Ovary (tissue), 9 donors: ENCODE data around the gene NUB1. TPM values are rescaled to one million over a fixed set of nuclear protein-coding genes. Genes with fewer than 3 reads are reported as not detected.

Experiments
- DNase-seq, 5 donors: peaks; one replicate each; pipeline ENCODE4 v3.0.0-alpha.2; 2019 to 2020
- H3K27ac ChIP-seq, 2 donors: fragments of 200-600 bp; one replicate each; pipeline versions ENCODE4 v1.5.1 to v1.8.0; 2019 to 2022
- H3K27me3 ChIP-seq: fragments of 200-600 bp; one replicate; pipeline ENCODE4 v1.8.0; 2022
- H3K36me3 ChIP-seq: fragments of 200-600 bp; sonication (generic); one replicate; pipeline ENCODE4 v1.5.1; 2019
- H3K4me1 ChIP-seq: one replicate; pipeline ENCODE4 v1.8.1; 2013; ENCODE audit warnings: mild to moderate bottlenecking, moderate library complexity; ENCODE audit not compliant: insufficient read depth
- H3K4me3 ChIP-seq: fragments of 200-600 bp; sonication (generic); one replicate; pipeline ENCODE4 v1.5.1; 2017
- H3K9me3 ChIP-seq, 2 donors: fragments of 200-600 bp in 1 of 2; sonication (generic) in 1 of 2; one replicate each; pipeline versions ENCODE4 v1.5.1 to v1.8.1; 2013 to 2019; ENCODE audit warnings: mild to moderate bottlenecking in 1 of 2, moderate library complexity in 1 of 2
- CTCF ChIP-seq, 3 donors: fragments of 450-650 bp in 2 of 3; fragments of 200-600 bp in 1 of 3; IDR thresholded peaks; one replicate each; pipeline versions ENCODE4 v1.5.1 to v1.8.0; 2016 to 2022; ENCODE audit warnings: antibody characterized with exemption in 3 of 3, mild to moderate bottlenecking in 1 of 3
- EP300 ChIP-seq: sonication (generic); formaldehyde crosslinking; IDR thresholded peaks from one replicate; pipeline ENCODE4 v1.6.1; 2017; ENCODE audit warnings: antibody characterized with exemption
- POLR2A ChIP-seq: fragments of 450-650 bp; IDR thresholded peaks from one replicate; pipeline ENCODE4 v1.6.1; 2017; ENCODE audit warnings: antibody characterized with exemption, mild to moderate bottlenecking, moderate library complexity
- WGBS, 3 donors: extraction: QIAGEN DNeasy Blood & Tissue Kit in 1 of 3; methylation state at CpG; one replicate each; pipeline versions ENCODE4 v1.1.5 to v1.1.7; 2013 to 2017; 5-methylcytosine and 5-hydroxymethylcytosine counted together
- intact Hi-C, 4 donors: fragments of 100-400 bp; cut with DNase I; formaldehyde crosslinking; loops; one replicate each; pipeline versions ENCODE4 v1.11.0 to v1.15.1; 2022 to 2023
- polyA plus RNA-seq, 2 donors: library from polyadenylated mRNA; stranded (reverse); fragments of 200-250 nt in 1 of 2; fragments of 350-450 nt in 1 of 2; fragmentation: Illumina TruSeq in 1 of 2; extraction: RNeasy Lipid Tissue Mini Kit (QIAGEN cat#74804) in 1 of 2; gene quantifications; one replicate each; pipeline ENCODE4 v1.2.3, GENCODE V29; 2013 to 2014
- total RNA-seq, 7 donors: library from RNA; depleted of rRNA in 2 of 7; stranded (reverse); fragments of >200 nt in 2 of 7; fragmentation: NEBNext Ultra II Directional in 3 of 7; extraction: Animal tissue kit (Norgen Biotek cat#: 25700) in 3 of 7; gene quantifications; one replicate each; pipeline versions ENCODE4 v1.1.0 to v1.2.4, GENCODE V29; 2016 to 2023
- donor health status: DM: no; HTN: no; CAD: no; lungs with moderate emphysema.
- donor health status: DM: no; HTN: no; CAD: no.
- donor health status: Bipolar disorder and iron deficiency.
- donor health status: DM: yes; HTN: yes; CAD: no.
- donor health status: DM: no; HTN: no; CAD: no.
- donor health status: DM: yes; HTN: yes; CAD: no.

NUB1 gene
- total and polyA plus RNA-seq, 9 donors, result 33.8 to 162 (median 45.6) TPM

- TF ChIP-seq POLR2A (no peak), EP300 (no peak), CTCF (IDR thresholded peaks at IDR 0.05) (no peak)
- H3K36me3 ChIP-seq, result no peaks in the 10 kb centered on the region
- WGBS, 3 donors, result 9 to 18% (median 15%) methylated on average over 11 of the region's 11 CpGs
- peak in 2 of 5 donors; percentile 49 to 53 for DNase-seq
- H3K27ac ChIP-seq, result no peak overlapping the region
- H3K4me1 ChIP-seq, result peaks cover 8% of the 10 kb centered on the region
- H3K9me3 ChIP-seq, result no peaks in the 10 kb centered on the region
- no peaks in the 10 kb centered on the region for H3K27me3 ChIP-seq
- intact Hi-C loops, result no loop called here
- no peak overlapping the region for H3K4me3 ChIP-seq
Observed at GRCh38 chr7:151416941-151417315, 75.3 kb downstream of the NUB1 start.

GRCh38 chr7:151420144-151420543 is 78.5 kb downstream of the NUB1 start:
- TF ChIP-seq EP300 (no peak), POLR2A (no peak), CTCF (IDR thresholded peaks at IDR 0.05) (no peak)
- Histone ChIP-seq H3K36me3 (no peaks in the 10 kb centered on the region), H3K4me3 (no peak overlapping the region), H3K9me3 (no peaks in the 10 kb centered on the region), H3K4me1 (peaks cover 8% of the 10 kb centered on the region), H3K27me3 (no peaks in the 10 kb centered on the region), H3K27ac (no peak overlapping the region)
- no peak for DNase-seq
- 80 to 92% (median 88%) methylated on average over 5 of the region's 5 CpGs for WGBS, 3 donors
- intact Hi-C loops, result no loop called here

DNA sequence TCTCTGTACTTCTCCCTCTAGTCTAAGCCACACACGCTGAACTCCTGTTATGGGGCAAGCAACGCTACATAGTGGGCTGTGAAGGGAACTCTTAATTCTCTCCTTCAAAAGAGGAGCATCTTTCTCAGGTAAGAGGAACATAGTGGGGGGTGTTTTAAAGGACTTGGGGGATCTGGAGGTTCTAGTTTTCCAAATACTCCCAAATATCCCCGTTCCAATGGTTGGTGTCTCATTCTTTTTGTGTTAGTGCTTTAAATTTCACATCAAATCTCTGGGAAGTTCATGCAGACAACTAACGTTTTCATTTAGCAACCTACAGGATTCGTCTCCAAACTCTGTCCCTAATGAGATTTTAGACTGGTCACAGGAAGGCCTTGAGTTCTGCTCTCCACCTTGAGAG is 80.6 kb downstream of the NUB1 start:
- intact Hi-C loops, result no loop called here

DNA sequence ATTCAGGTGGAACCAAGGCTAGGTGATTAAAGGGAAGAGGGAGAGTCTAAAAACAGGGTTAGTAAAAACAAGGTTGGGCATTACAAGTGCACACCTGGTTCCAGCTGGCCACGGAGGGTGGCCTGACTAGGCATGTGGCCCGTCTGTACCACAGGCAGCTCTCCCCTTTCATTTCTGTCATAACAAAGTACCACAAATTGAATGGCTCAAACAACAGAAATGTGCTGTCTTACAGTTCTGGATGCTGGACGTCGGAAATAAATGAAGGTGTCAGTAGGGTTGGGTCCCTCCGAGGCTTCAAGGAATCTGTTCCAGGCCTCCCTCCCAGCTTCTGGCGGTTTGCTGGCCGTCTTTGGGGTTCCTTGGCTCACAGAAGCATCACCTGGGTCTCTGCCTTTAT is 81.6 kb downstream of the NUB1 start:
- no peaks in the 10 kb centered on the region for H3K27me3 ChIP-seq
- intact Hi-C loops, result no loop called here
- H3K4me1 ChIP-seq, result peaks cover 5% of the 10 kb centered on the region
- peak in 3 of 5 donors; percentile 7 to 13 (median 8) for DNase-seq
- 54 to 63% (median 61%) methylated on average over 7 of the region's 7 CpGs for WGBS, 3 donors
- no peaks in the 10 kb centered on the region for H3K36me3 ChIP-seq
- H3K27ac ChIP-seq, result no peak overlapping the region
- no peak overlapping the region for H3K4me3 ChIP-seq
- TF ChIP-seq CTCF (IDR thresholded peaks at IDR 0.05) (no peak), POLR2A (no peak), EP300 (no peak)
- no peaks in the 10 kb centered on the region for H3K9me3 ChIP-seq

More for the DNA sequence above, 80.6 kb downstream of the NUB1 start:
- DNase-seq, result no peak
- TF ChIP-seq POLR2A (no peak), EP300 (no peak), CTCF (IDR thresholded peaks at IDR 0.05) (no peak)
- no peaks in the 10 kb centered on the region for H3K36me3 ChIP-seq
- H3K4me3 ChIP-seq, result no peak overlapping the region
- H3K27ac ChIP-seq, result no peak overlapping the region
- H3K9me3 ChIP-seq, result no peaks in the 10 kb centered on the region
- WGBS, 3 donors, result 76 to 92% (median 84%) methylated on average over 5 of the region's 5 CpGs
- H3K4me1 ChIP-seq, result peaks cover 5% of the 10 kb centered on the region
- H3K27me3 ChIP-seq, result no peaks in the 10 kb centered on the region

DNA sequence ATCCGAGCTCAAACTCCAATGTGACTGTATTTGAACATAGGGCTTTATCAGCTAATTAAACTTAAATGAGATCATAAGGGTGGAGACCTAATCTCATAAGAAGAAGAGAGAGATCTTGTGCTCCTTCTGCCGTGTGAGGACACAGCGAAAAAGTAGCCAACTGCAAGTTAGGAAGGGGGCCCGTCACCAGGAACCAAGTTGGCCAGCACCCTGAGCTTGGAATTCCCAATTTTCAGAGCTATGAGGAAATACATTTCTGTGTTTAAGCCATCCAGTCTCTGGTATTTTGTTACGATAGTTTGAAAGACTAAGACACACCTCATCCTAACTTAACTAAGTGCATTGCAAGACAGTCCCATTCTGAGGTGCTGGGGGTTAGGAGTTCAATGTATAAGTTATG is 82.3 kb downstream of the NUB1 start:
- Histone ChIP-seq H3K36me3 (no peaks in the 10 kb centered on the region), H3K27me3 (no peaks in the 10 kb centered on the region), H3K4me1 (peaks cover 5% of the 10 kb centered on the region), H3K9me3 (no peaks in the 10 kb centered on the region), H3K27ac (no peak overlapping the region), H3K4me3 (no peak overlapping the region)
- TF ChIP-seq CTCF (IDR thresholded peaks at IDR 0.05), result no peak
- intact Hi-C loops, result no loop called here
- peak in 1 of 5 donors; percentile 1 for DNase-seq
- 83 to 87% (median 83%) methylated on average over 5 of the region's 5 CpGs for whole genome bisulfite sequencing, 3 donors
